SU-DHL-6 (cell line): ENCODE results near the gene NYNRIN.

ENCODE experiments used
- H2AFZ ChIP-seq: fragments of 200-600 bp; sonication (generic); 2 replicates; pipeline ENCODE4 v1.6.1; 2014; ENCODE audit warnings: low read depth, mild to moderate bottlenecking, moderate library complexity, mixed read lengths, antibody characterized with exemption, low read length; ENCODE audit not compliant: severe bottlenecking
- H3F3A ChIP-seq: fragments of 200-600 bp; shearing (Covaris generic); 2 replicates; pipeline ENCODE4 v1.6.0; 2016; ENCODE audit warnings: antibody characterized with exemption, mild to moderate bottlenecking; ENCODE audit not compliant: insufficient read depth
- H3K27ac ChIP-seq: fragments of 200-600 bp; sonication (generic); 2 replicates; pipeline ENCODE4 v1.5.1; 2016; ENCODE audit warnings: low read depth, mild to moderate bottlenecking, low read length, moderate library complexity, mixed read lengths
- H3K27me3 ChIP-seq: fragments of 200-600 bp; sonication (generic), shearing (Covaris generic); 2 replicates; pipeline ENCODE4 v1.6.0; 2014; ENCODE audit warnings: mild to moderate bottlenecking, low read length
- H3K36me3 ChIP-seq: fragments of 200-600 bp; sonication (generic); 2 replicates; pipeline ENCODE4 v1.6.1; 2014; ENCODE audit warnings: mild to moderate bottlenecking, low read length, mixed read lengths
- H3K4me2 ChIP-seq: fragments of 300-600, 200-600 bp; shearing (Covaris generic), sonication (generic); 2 replicates; pipeline ENCODE4 v1.6.0; 2014; ENCODE audit warnings: low read length, low read depth, mild to moderate bottlenecking; ENCODE audit not compliant: poor library complexity, severe bottlenecking
- H3K4me3 ChIP-seq: fragments of 200-600 bp; sonication (generic); 2 replicates; pipeline ENCODE4 v1.5.1; 2014; ENCODE audit warnings: antibody characterized with exemption, low read length, mild to moderate bottlenecking, mixed read lengths; ENCODE audit not compliant: insufficient read depth, poor library complexity, severe bottlenecking
- H3K79me2 ChIP-seq: fragments of 200-600 bp; sonication (generic); 2 replicates; pipeline ENCODE4 v1.6.1; 2014; ENCODE audit warnings: mild to moderate bottlenecking, low read length, moderate library complexity; ENCODE audit not compliant: insufficient read depth
- H3K9ac ChIP-seq: fragments of 200-600 bp; sonication (generic); 2 replicates; pipeline ENCODE4 v1.7.0; 2014; ENCODE audit warnings: mild to moderate bottlenecking, low read length
- H3K9me2 ChIP-seq: fragments of 200-600 bp; sonication (generic); replicated peaks from 2 replicates; pipeline ENCODE4 v1.6.1; 2014; ENCODE audit warnings: low read length; ENCODE audit not compliant: insufficient read depth
- H3K9me3 ChIP-seq: fragments of 200-600 bp; sonication (generic); 2 replicates; pipeline ENCODE4 v1.6.1; 2014; ENCODE audit warnings: low read length, mixed read lengths; ENCODE audit not compliant: insufficient read depth
- H4K20me1 ChIP-seq: fragments of 200-600 bp; sonication (generic); 2 replicates; pipeline ENCODE4 v1.6.1; 2014; ENCODE audit warnings: low read depth, mild to moderate bottlenecking, antibody characterized with exemption, low read length, moderate library complexity, mixed read lengths
- EZH2phosphoT487 ChIP-seq: fragments of 200-600 bp; sonication (generic), shearing (Covaris generic); conservative IDR thresholded peaks from 2 replicates; pipeline ENCODE4 v1.6.1; 2018; ENCODE audit warnings: mild to moderate bottlenecking, antibody characterized with exemption, low read length, moderate library complexity, mixed read lengths
- TF ChIP-seq, protein P1 (sequence below): fragments of 200-600 bp; sonication (generic); IDR thresholded peaks from one replicate; pipeline ENCODE4 v1.5.1; 2017; ENCODE audit warnings: antibody characterized with exemption, mild to moderate bottlenecking, low read length, moderate library complexity; ENCODE audit not compliant: insufficient read depth, poor library complexity, severe bottlenecking

The NYNRIN gene

DNA sequence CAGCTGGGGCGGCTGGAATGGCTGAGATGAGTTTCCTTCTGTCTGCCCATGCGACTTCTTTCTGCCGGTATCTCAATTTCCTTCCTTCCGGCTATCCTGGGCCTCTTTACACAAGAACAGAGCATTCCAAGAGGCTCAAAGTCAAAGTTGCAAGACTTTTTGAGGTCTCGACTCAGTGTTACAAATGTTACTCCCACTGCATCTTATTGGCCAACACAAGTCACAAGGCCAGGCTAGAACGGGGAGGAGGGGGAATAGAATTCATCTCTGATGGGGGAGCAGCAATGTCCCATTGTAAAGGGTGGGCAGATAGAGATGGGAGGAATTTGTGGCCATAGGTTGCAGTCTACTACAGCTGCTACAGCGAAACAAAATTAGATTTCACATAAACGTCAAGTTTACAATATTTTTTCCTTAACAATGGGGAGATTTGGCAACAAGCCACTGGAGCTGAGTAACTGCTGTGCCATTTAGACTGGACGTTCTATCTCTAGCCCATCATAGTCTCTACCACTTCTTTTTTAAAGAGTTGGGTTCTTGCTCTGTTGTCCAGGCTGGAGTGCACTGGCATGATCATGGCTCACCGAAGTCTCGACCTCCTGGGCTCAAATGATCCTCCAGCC is 9.5 kb upstream of the NYNRIN start:
- no peak overlapping the region for H3K9ac ChIP-seq
- no peak overlapping the region for H2AFZ ChIP-seq
- H3K4me2 ChIP-seq, result no peak overlapping the region
- no peaks in the 10 kb centered on the region for H3K9me3 ChIP-seq
- no peaks in the 10 kb centered on the region for H4K20me1 ChIP-seq
- no peaks in the 10 kb centered on the region for H3K79me2 ChIP-seq
- no peak overlapping the region for H3K4me3 ChIP-seq
- no peak overlapping the region for H3K27ac ChIP-seq
- no peaks in the 10 kb centered on the region for H3K9me2 ChIP-seq
- no peaks in the 10 kb centered on the region for H3K27me3 ChIP-seq
- no peak for TF ChIP-seq EZH2phosphoT487
- TF ChIP-seq, protein P1, sequence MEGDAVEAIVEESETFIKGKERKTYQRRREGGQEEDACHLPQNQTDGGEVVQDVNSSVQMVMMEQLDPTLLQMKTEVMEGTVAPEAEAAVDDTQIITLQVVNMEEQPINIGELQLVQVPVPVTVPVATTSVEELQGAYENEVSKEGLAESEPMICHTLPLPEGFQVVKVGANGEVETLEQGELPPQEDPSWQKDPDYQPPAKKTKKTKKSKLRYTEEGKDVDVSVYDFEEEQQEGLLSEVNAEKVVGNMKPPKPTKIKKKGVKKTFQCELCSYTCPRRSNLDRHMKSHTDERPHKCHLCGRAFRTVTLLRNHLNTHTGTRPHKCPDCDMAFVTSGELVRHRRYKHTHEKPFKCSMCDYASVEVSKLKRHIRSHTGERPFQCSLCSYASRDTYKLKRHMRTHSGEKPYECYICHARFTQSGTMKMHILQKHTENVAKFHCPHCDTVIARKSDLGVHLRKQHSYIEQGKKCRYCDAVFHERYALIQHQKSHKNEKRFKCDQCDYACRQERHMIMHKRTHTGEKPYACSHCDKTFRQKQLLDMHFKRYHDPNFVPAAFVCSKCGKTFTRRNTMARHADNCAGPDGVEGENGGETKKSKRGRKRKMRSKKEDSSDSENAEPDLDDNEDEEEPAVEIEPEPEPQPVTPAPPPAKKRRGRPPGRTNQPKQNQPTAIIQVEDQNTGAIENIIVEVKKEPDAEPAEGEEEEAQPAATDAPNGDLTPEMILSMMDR, result no peak
- H3F3A ChIP-seq, result no peaks in the 10 kb centered on the region
- no peaks in the 10 kb centered on the region for H3K36me3 ChIP-seq

DNA sequence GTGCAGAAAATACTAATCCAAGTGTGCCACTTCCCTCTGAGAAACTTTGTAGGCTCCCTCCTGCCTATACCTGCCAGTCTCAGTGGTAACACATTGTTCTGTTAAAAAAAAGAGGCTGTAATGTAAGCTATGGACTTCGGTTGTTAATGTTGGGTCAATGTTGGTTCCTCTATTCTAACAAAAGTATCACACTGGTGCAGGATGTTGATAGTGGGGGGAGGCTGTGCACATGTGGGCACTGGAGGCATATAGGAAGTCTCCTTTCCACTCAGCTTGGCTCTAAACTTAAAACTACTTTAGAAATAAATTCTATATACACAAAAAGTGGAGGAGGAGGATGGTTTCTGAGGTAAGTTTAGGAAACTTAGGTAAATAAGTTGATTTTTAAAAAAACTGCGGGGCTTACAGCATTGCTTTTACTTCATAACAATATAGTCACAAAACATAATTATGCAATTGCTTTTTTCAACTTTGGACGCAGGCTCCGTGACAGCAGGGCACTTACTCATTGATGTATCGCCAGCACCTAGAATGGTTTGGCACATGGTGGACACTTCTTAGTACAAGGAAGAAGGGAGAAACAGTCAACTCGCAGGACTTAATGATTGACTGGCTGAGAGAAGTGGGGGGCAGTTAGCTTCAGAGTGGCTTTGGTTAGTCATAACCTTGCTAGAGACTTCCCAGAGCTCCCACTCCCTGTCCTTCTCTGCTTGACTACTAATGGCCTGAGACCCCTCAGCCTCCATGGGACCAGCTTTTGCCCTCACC is 7.9 kb upstream of the NYNRIN start:
- Histone ChIP-seq H3K9me3 (no peaks in the 10 kb centered on the region), H3K27ac (no peak overlapping the region), H3K79me2 (no peaks in the 10 kb centered on the region), H3K9ac (no peak overlapping the region), H4K20me1 (no peaks in the 10 kb centered on the region), H3F3A (no peaks in the 10 kb centered on the region), H2AFZ (no peak overlapping the region), H3K4me2 (no peak overlapping the region), H3K4me3 (no peak overlapping the region), H3K9me2 (no peaks in the 10 kb centered on the region), H3K27me3 (no peaks in the 10 kb centered on the region), H3K36me3 (no peaks in the 10 kb centered on the region)
- TF ChIP-seq, protein P1, result no peak
- no peak for TF ChIP-seq EZH2phosphoT487

DNA sequence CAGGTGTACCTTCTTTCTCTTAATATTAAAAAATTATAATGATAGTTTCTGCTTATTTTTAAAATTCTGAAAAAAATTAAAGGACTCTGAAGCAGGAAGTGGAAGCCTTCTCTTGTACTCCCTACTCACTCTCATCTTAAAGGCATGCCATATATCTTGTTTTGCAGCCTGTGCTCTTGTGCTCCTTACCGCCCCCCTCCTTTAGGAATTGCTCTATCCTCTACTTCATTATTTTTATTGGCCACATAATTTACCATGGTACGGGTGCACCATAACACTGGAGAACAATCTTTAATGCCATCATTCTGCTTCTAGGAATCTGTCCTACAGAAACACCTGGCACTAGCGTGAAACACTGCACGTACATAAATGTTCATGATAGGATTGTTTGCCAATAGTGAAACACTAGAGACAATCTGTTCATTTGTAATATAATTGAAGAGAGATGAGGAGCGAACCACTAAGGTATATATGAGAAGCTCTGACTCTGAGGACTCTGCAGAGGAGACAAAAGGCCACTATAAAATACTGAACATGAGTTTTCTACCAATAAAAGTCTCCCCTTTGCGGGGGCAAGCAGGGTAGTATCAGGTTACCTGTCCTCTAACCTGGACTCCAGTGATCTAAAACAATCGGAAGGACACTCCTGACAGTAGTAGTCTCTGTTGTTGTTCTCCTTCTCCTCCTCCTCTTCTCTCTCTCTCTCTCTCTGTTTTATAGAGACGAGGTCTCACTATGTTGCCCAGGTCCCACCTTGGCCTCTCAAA is 6.3 kb upstream of the NYNRIN start:
- H3K4me3 ChIP-seq, result no peak overlapping the region
- no peaks in the 10 kb centered on the region for H3F3A ChIP-seq
- no peaks in the 10 kb centered on the region for H3K36me3 ChIP-seq
- TF ChIP-seq, protein P1, result no peak
- TF ChIP-seq EZH2phosphoT487, result no peak
- no peak overlapping the region for H3K4me2 ChIP-seq
- H3K9ac ChIP-seq, result no peak overlapping the region
- no peaks in the 10 kb centered on the region for H3K9me2 ChIP-seq
- no peaks in the 10 kb centered on the region for H3K9me3 ChIP-seq
- H3K79me2 ChIP-seq, result no peaks in the 10 kb centered on the region
- H2AFZ ChIP-seq, result no peak overlapping the region
- H4K20me1 ChIP-seq, result no peaks in the 10 kb centered on the region
- no peaks in the 10 kb centered on the region for H3K27me3 ChIP-seq
- no peak overlapping the region for H3K27ac ChIP-seq
